PC-9 (cell line): ENCODE data around the gene APPL1. TPM values are rescaled to one million over a fixed set of nuclear protein-coding genes. Genes with fewer than 3 reads are reported as not detected.

Experiments used
- BruUV-seq: library from RNA; stranded (reverse); fragments of 400-500 nt; replicated peaks from 2 replicates; lab custom pipeline; 2021; lab: Mats Ljungman, UMichigan
- CTCF ChIA-PET: fragments of 300-600 bp; sonication (Branson Sonifier 250); formaldehyde crosslinking; loops from one replicate; lab custom pipeline; 2022; ENCODE audit warnings: antibody characterized with exemption; lab: Charles Lee
- POLR2A ChIA-PET: fragments of 300-600 bp; sonication (Branson Sonifier 250); formaldehyde crosslinking; loops from one replicate; lab custom pipeline; 2022; ENCODE audit warnings: antibody characterized with exemption; ENCODE audit not compliant: unreplicated experiment; lab: Charles Lee
- DNase-seq, 2 experiments: peaks; one replicate each; pipeline versions ENCODE4 v3.0.0 to v3.0.0-alpha.2; 2015 to 2022; ENCODE audit warnings: mixed read lengths in 1 of 2
- H2AFZ ChIP-seq: fragments of 200-600 bp; sonication (generic); 2 replicates; pipeline ENCODE4 v1.8.1; 2017; ENCODE audit warnings: antibody characterized with exemption
- H3F3A ChIP-seq: fragments of 200-600 bp; sonication (generic); 2 replicates; pipeline ENCODE4 v1.8.1; 2017; ENCODE audit warnings: antibody characterized with exemption, mild to moderate bottlenecking, low read depth; ENCODE audit not compliant: insufficient read depth
- H3K27ac ChIP-seq: fragments of 200-600 bp; sonication (generic); 2 replicates; pipeline ENCODE4 v1.6.1; 2016; ENCODE audit warnings: mixed run types
- H3K27me3 ChIP-seq: fragments of 200-600 bp; sonication (generic); 2 replicates; pipeline ENCODE4 v1.6.1; 2016; ENCODE audit warnings: low read depth, mixed run types; ENCODE audit not compliant: insufficient read depth
- H3K36me3 ChIP-seq: fragments of 200-600 bp; sonication (generic); 2 replicates; pipeline ENCODE4 v1.6.1; 2016; ENCODE audit warnings: low read depth, mixed run types
- H3K4me1 ChIP-seq: fragments of 200-600 bp; sonication (generic); replicated peaks from 2 replicates; pipeline ENCODE4 v1.6.1; 2016; ENCODE audit warnings: mixed run types; ENCODE audit not compliant: insufficient read depth
- H3K4me2 ChIP-seq: fragments of 200-600 bp; sonication (generic); 2 replicates; pipeline ENCODE4 v1.6.1; 2017; ENCODE audit warnings: mixed run types
- H3K4me3 ChIP-seq: fragments of 200-600 bp; sonication (generic); 2 replicates; pipeline ENCODE4 v1.6.1; 2016; ENCODE audit warnings: mixed run types
- H3K79me2 ChIP-seq: fragments of 200-600 bp; sonication (generic); 2 replicates; pipeline ENCODE4 v1.6.1; 2017; ENCODE audit warnings: low read depth, mixed run types
- H3K9me2 ChIP-seq: fragments of 200-600 bp; sonication (generic); 2 replicates; pipeline ENCODE4 v1.8.1; 2017; ENCODE audit warnings: mild to moderate bottlenecking; ENCODE audit not compliant: insufficient read depth
- H3K9me3 ChIP-seq: fragments of 200-600 bp; sonication (generic); 2 replicates; pipeline ENCODE4 v1.8.1; 2016; ENCODE audit warnings: low read depth; ENCODE audit not compliant: insufficient read depth
- H4K20me1 ChIP-seq: fragments of 200-600 bp; sonication (generic); 2 replicates; pipeline ENCODE4 v1.8.1; 2017; ENCODE audit not compliant: insufficient read depth
- CTCF ChIP-seq: fragments of 200-600 bp; sonication (generic); conservative IDR thresholded peaks from 2 replicates; pipeline ENCODE4 v1.6.1; 2017; ENCODE audit warnings: mixed run types, antibody characterized with exemption, mild to moderate bottlenecking, moderate library complexity
- EZH2 ChIP-seq: fragments of 200-600 bp; sonication (generic); IDR thresholded peaks from 2 replicates; pipeline ENCODE4 v1.8.0; 2017; ENCODE audit warnings: antibody characterized with exemption, low read depth
- intact Hi-C: fragments of 100-400 bp; cut with micrococcal nuclease; formaldehyde crosslinking; loops from one replicate; pipeline ENCODE4 v1.10.0; 2022; ENCODE audit not compliant: unreplicated experiment
- total RNA-seq: library from RNA; stranded (reverse); gene quantifications from 2 replicates; pipeline ENCODE4 v1.2.3, GENCODE V29; 2021

Gene APPL1
- total RNA-seq, 1 experiment from 2014 or later: 34.1 TPM

DNA sequence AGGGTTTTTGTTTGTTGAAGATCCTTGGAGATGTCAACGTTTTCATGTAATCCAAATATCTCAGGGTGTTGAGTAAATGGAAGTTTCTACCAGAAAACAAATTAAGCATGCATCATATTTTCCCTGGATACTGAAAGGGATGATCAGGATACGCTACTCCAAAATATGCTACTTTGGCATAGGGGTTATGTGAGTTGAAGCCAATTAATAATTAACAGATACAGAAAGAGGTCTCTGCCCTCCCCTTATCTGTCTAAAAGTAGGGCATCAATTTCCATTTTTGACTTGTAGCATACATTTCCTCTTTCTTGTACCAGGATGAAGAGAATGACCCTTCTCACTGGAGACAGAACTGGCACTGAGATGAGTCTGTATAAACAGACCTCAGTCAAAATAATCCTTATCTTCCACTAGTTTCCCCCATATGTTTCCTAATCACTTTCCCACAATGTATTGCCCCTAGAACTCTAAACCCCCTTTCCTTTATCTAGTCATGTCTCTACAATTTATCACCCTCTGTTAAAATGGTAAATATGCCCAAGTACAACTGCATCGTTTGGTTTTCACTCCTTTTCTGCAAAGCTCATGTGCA, 82.3 kb downstream of the APPL1 start:
- ChIA-PET CTCF (no interaction called here), POLR2A (interaction anchor here (0.6 kb wide), 1 partner anchor 1248 kb away, joined by 4 read pairs; no protein-coding TSS in a partner anchor)
- no peak overlapping the region for H3K4me3 ChIP-seq
- H3K27ac ChIP-seq: no peak overlapping the region
- DNase-seq: no peak
- H4K20me1 ChIP-seq: no peaks in the 10 kb centered on the region
- TF ChIP-seq CTCF: no peak
- TF ChIP-seq EZH2: no peak
- H3K9me2 ChIP-seq: no peaks in the 10 kb centered on the region
- no peaks in the 10 kb centered on the region for H3K79me2 ChIP-seq
- H3K27me3 ChIP-seq: no peaks in the 10 kb centered on the region
- H3F3A ChIP-seq: no peaks in the 10 kb centered on the region
- no TSS peak for BruUV-seq
- H3K36me3 ChIP-seq: no peaks in the 10 kb centered on the region
- H3K4me1 ChIP-seq: no peaks in the 10 kb centered on the region
- H3K4me2 ChIP-seq: no peak overlapping the region
- no peak overlapping the region for H2AFZ ChIP-seq
- H3K9me3 ChIP-seq: no peaks in the 10 kb centered on the region
- intact Hi-C loops: no loop called here

DNA sequence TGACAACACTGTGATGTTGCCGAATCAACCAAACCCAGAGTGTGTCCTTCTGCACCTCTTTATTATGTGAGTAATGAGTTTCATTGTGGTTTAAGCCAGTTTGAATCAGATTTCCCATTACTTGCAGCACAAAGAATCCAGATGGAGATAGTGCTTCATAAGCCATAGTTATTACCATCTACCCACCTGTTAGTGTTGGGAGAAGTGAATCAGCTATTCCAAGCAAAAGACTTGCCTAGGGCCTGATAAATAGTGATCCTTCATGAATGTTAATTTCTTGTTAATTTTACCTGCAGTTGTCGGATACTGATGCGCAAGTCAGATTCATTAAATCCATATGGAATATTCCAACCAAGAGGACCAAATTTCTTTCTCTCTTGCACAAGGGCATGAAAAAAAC, 86.7 kb downstream of the APPL1 start:
- H3K4me2 ChIP-seq: no peak overlapping the region
- H4K20me1 ChIP-seq: no peaks in the 10 kb centered on the region
- H3K27me3 ChIP-seq: no peaks in the 10 kb centered on the region
- no peak overlapping the region for H3K27ac ChIP-seq
- H3K9me2 ChIP-seq: no peaks in the 10 kb centered on the region
- BruUV-seq: no TSS peak
- intact Hi-C loops: no loop called here
- no peaks in the 10 kb centered on the region for H3K36me3 ChIP-seq
- H3K9me3 ChIP-seq: 0 out of 2 replicates have a peak, but pooled peaks cover 5% of the 10 kb centered on the region
- POLR2A ChIA-PET: no interaction called here
- H3K4me3 ChIP-seq: no peak overlapping the region
- H3K4me1 ChIP-seq: no peaks in the 10 kb centered on the region
- CTCF ChIA-PET: no interaction called here
- H3F3A ChIP-seq: no peaks in the 10 kb centered on the region
- H2AFZ ChIP-seq: no peak overlapping the region
- no peaks in the 10 kb centered on the region for H3K79me2 ChIP-seq
- DNase-seq: no peak
- TF ChIP-seq CTCF (no peak), EZH2 (no peak)

Other genes starting within 250 kb of the APPL1 start
- gene SPATA12, start 167.1 kb upstream of the APPL1 start, total RNA-seq: 0.43 and 0.57 TPM in 2 replicates
- gene IL17RD, start 62.4 kb upstream of the APPL1 start, total RNA-seq: 7.9 and 8.3 TPM in 2 replicates
- 3.4 and 4.4 TPM in 2 replicates for gene HESX1, start 27.8 kb upstream of the APPL1 start, total RNA-seq
- not detected in 2 replicates for gene ASB14, start 65.0 kb downstream of the APPL1 start, total RNA-seq